ENCODE measurements around the gene PLLP.

DNA sequence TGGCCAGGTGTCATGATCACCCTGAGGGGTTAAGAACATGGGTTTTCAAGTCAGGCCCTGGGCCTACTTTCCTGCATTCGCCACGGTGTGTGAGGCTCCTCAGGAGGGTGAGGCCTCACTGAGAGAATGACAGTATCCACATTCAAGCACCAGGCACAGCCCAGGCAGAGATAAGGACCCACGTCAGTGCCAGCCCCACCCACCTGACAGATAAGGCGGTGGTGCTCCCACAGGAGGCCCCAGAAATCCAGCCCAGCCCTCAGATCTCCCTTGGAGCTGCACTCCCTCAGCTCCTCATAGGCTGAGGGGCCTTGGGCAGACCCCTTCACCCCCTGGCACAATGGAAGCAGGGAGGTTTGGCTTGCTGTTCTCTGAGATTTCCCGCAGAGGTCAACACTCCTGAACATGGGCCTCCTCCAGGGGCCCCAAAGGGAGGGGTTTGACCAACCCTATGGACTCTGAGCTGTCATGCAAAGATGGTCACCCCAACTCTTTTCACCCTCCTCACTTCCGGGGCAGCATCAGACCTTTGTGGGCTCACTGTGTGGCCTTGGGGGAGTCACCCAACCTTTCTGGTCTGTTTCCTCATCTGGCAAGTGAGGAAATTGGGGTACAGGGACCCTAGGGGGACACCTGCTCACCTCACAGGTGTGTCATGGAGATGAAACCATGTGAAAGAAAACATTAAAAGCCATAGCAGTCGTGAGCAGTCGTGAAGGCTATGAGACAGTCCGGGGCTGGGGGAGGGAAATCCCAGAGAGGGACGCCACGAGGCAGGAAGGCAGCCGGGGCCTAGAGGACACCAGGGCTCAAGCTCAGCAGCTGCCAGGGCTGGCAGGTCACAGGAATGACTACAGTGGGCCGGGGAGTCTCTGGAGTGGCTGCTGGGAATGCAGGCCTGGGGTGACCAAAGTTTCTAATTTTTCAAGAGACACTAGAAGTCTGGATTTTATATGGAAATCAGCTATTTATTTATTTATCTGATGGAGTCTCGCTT lies 15.4 kb downstream of the PLLP start:
- TF ChIP-seq, protein P1, sequence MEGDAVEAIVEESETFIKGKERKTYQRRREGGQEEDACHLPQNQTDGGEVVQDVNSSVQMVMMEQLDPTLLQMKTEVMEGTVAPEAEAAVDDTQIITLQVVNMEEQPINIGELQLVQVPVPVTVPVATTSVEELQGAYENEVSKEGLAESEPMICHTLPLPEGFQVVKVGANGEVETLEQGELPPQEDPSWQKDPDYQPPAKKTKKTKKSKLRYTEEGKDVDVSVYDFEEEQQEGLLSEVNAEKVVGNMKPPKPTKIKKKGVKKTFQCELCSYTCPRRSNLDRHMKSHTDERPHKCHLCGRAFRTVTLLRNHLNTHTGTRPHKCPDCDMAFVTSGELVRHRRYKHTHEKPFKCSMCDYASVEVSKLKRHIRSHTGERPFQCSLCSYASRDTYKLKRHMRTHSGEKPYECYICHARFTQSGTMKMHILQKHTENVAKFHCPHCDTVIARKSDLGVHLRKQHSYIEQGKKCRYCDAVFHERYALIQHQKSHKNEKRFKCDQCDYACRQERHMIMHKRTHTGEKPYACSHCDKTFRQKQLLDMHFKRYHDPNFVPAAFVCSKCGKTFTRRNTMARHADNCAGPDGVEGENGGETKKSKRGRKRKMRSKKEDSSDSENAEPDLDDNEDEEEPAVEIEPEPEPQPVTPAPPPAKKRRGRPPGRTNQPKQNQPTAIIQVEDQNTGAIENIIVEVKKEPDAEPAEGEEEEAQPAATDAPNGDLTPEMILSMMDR (IDR thresholded peaks at IDR 0.05) = no peak
- no peak for TF ChIP-seq POLR2A (IDR thresholded peaks at IDR 0.05)

Measured in esophagus squamous epithelium (tissue), 4 donors.